Sigmoid colon (tissue), 7 donors: Measurements from ENCODE around the gene HTRA3. TPM values are rescaled to one million over a fixed set of nuclear protein-coding genes. Genes with fewer than 3 reads are reported as not detected.
A peak's percentile ranks its signal among the peaks of the same experiment; 100 is the strongest.

Source experiments
- DNase-seq: peaks from one replicate; pipeline ENCODE4 v3.0.0-alpha.2; 2019
- H3K27ac ChIP-seq, 4 donors: fragments of 200-600 bp; sonication (generic); one replicate each; pipeline ENCODE4 v1.5.1; 2016 to 2019; ENCODE audit warnings: mild to moderate bottlenecking in 1 of 4
- H3K27me3 ChIP-seq, 3 donors: fragments of 200-600 bp; sonication (generic); one replicate each; pipeline ENCODE4 v1.5.1; 2019; ENCODE audit warnings: mild to moderate bottlenecking in 1 of 3
- H3K36me3 ChIP-seq, 4 donors: fragments of 200-600 bp; sonication (generic); one replicate each; pipeline ENCODE4 v1.5.1; 2016 to 2019
- H3K4me1 ChIP-seq, 4 donors: fragments of 200-600 bp; sonication (generic); one replicate each; pipeline ENCODE4 v1.5.1; 2017 to 2019
- H3K4me3 ChIP-seq, 4 donors: fragments of 200-600 bp; sonication (generic); one replicate each; pipeline ENCODE4 v1.5.1; 2017 to 2019; ENCODE audit warnings: mild to moderate bottlenecking in 2 of 4, moderate library complexity in 1 of 4
- H3K9me3 ChIP-seq, 4 donors: fragments of 200-600 bp in 3 of 4; sonication (generic) in 3 of 4; one replicate each; pipeline versions ENCODE4 v1.5.1 to v1.6.1; 2013 to 2019
- EP300 ChIP-seq, 4 donors: sonication (generic); formaldehyde crosslinking; IDR thresholded peaks; one replicate each; pipeline ENCODE4 v1.6.1; 2017; ENCODE audit warnings: antibody characterized with exemption in 4 of 4
- POLR2A ChIP-seq, 2 donors: fragments of 450-650 bp; IDR thresholded peaks; one replicate each; pipeline ENCODE4 v1.6.1; 2016; ENCODE audit warnings: antibody characterized with exemption in 2 of 2, mild to moderate bottlenecking in 2 of 2, moderate library complexity in 2 of 2
- POLR2AphosphoS5 ChIP-seq, 4 donors: sonication (generic); formaldehyde crosslinking; IDR thresholded peaks; one replicate each; pipeline ENCODE4 v1.6.1; 2017; ENCODE audit warnings: antibody characterized with exemption in 4 of 4
- WGBS, 2 donors: extraction: QIAGEN DNeasy Blood & Tissue Kit; methylation state at CpG; one replicate each; pipeline ENCODE4 v1.1.7; 2013; 5-methylcytosine and 5-hydroxymethylcytosine counted together
- intact Hi-C: fragments of 100-400 bp; cut with DNase I; formaldehyde crosslinking; loops from one replicate; pipeline ENCODE4 v1.15.1; 2023
- polyA plus RNA-seq, 3 donors: library from polyadenylated mRNA; stranded (reverse); fragments of 200-250 nt; gene quantifications; one replicate each; pipeline ENCODE4 v1.2.3, GENCODE V29; 2013
- total RNA-seq, 4 donors: library from RNA; depleted of rRNA; stranded (reverse); fragments of >200 nt; gene quantifications; one replicate each; pipeline ENCODE4 v1.1.0, GENCODE V29; 2016
- TF ChIP-seq, protein P1 (sequence below), 4 experiments: fragments of 450-650 bp in 3 of 4; fragments of 200-600 bp in 1 of 4; IDR thresholded peaks; one replicate each; pipeline ENCODE4 v1.5.1; 2016 to 2019; ENCODE audit warnings: antibody characterized with exemption in 4 of 4, mild to moderate bottlenecking in 3 of 4, moderate library complexity in 2 of 4
- donor health status: healthy with polysubstance abuse.
- donor health status: Bipolar disorder and iron deficiency.
- donor health status: healthy.

Gene HTRA3
- total and polyA plus RNA-seq, 7 donors, result 1.2 to 49.6 (median 14.5) TPM

DNA sequence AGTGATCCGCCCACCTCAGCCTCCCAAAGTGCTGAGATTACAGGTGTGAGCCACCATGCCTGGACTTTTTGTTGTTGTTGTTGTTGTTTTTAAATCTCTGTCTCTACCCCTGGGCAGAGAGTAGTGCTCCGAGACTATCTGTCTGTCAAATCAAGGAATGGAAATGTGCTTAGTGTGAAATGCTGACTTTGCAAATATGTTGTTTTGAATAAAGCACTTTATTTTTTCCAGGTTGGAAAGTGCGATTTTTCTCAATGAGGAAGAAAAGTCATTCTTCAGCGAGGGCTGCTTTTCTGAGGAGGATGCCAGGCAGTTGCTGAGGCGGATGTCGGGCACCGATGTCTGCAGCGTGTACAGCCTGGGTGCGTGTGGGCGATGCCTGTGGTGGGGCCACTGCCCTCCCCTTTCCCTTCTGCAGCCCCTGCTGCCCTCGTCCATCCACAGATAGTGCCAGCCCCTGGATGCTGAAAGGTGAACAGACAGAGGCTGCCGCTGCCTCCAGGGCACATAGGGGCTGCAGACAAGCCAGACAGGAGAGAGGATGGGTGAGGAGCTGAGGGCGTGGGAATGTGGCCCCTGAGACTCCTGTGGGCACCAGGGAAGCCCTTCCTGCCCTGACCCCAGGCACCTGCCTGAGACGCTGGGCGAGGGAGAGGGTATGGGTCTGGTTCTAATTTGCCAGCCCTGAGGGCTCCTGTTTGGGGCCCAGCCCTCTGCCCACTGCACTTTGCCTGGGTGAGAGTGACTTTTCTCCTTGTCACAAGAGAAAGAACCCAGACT, 46.8 kb upstream of the HTRA3 start:
- Histone ChIP-seq H3K4me3 (no peak overlapping the region), H3K27me3 (no peaks in the 10 kb centered on the region), H3K9me3 (no peaks in the 10 kb centered on the region), H3K4me1 (peaks cover 0 to 1% (median 0%) of the 10 kb centered on the region in 4 donors), H3K36me3 (no peaks in the 10 kb centered on the region), H3K27ac (peak overlapping the region in 1 of 4 donors; percentile 51)
- no peak for TF ChIP-seq POLR2AphosphoS5 (IDR thresholded peaks at IDR 0.05)
- DNase-seq, result no peak
- intact Hi-C loops, result no loop called here
- 96% methylated on average over 15 of the region's 15 CpGs for WGBS, 2 donors

DNA sequence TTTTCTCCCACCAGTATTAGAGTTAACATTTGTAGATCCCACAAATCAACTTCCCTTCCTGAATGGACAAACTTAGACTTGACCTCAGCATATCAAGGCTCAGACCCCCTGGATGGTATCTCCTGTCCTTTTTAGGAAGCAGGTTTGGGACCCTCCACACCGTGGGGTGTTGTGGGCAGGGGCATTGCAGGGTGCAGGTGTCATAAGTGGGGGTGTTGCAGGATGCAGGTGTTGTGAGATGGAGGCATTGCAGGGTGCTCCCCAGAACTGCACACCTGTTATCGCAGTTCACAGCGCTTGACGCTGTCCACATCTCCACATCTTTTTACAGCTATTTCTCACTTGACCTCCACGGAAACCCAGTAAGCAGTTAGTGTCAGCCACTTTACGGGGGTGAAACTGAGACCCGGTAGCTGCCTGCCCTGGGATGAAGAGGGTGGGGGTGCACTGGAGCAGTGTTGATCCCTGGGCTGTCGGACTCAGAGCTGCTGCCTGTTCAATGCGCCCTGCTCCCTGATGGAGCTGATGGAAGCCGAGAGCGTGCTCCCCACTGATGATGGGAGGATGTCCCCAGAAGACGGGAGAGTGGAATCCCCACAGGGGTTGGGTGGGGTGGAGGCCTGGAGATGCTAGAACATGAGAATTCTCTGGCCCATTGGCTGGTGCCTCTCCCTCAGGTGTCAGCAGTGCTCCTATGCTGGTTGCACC, 45.1 kb upstream of the HTRA3 start:
- DNase-seq, result no peak
- Histone ChIP-seq H3K4me1 (peaks cover 0 to 14% (median 11%) of the 10 kb centered on the region in 4 donors), H3K27ac (no peak overlapping the region), H3K9me3 (no peaks in the 10 kb centered on the region), H3K27me3 (no peaks in the 10 kb centered on the region), H3K36me3 (no peaks in the 10 kb centered on the region), H3K4me3 (no peak overlapping the region)
- intact Hi-C loops, result no loop called here
- 80 to 90% methylated on average over 12 of the region's 12 CpGs for WGBS, 2 donors
- no peak for TF ChIP-seq POLR2AphosphoS5 (IDR thresholded peaks at IDR 0.05)
- no peak for TF ChIP-seq POLR2A (IDR thresholded peaks at IDR 0.05)
- no peak for TF ChIP-seq EP300 (IDR thresholded peaks at IDR 0.05)
- TF ChIP-seq, protein P1, sequence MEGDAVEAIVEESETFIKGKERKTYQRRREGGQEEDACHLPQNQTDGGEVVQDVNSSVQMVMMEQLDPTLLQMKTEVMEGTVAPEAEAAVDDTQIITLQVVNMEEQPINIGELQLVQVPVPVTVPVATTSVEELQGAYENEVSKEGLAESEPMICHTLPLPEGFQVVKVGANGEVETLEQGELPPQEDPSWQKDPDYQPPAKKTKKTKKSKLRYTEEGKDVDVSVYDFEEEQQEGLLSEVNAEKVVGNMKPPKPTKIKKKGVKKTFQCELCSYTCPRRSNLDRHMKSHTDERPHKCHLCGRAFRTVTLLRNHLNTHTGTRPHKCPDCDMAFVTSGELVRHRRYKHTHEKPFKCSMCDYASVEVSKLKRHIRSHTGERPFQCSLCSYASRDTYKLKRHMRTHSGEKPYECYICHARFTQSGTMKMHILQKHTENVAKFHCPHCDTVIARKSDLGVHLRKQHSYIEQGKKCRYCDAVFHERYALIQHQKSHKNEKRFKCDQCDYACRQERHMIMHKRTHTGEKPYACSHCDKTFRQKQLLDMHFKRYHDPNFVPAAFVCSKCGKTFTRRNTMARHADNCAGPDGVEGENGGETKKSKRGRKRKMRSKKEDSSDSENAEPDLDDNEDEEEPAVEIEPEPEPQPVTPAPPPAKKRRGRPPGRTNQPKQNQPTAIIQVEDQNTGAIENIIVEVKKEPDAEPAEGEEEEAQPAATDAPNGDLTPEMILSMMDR (IDR thresholded peaks at IDR 0.05), result no peak

DNA sequence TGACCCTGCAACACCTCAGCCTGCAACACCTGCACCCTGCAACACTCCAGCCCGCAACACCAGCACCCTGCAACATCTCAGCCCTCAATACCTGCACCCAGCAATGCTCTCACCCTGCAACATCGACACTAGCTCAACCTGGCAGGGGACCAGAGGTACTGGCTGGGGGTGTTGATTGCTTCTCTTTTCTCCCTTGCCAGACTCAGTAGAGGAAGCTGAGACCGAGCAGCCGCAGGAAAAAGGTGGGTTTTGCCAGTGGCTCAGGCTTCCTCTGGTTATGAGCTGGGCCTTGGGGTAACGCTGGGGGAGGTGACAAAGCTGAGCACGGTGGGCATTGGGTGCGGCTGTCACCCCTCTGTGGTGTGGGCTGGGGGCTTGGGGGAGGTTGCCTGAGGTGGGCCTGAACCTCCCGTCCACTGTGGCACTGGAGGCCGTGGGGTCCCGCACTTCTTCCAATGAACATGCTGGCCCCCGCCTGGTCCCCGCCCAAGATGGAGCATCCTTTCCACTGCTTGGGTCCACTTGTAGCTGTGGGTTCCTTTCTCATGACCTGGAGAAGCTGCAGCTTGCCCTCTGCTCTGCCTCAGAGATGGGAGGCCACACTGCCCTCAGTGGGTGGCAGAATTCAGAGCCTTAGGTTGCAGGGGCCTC, 44.5 kb upstream of the HTRA3 start:
- Histone ChIP-seq H3K4me3 (no peak overlapping the region), H3K4me1 (peaks cover 0 to 14% (median 11%) of the 10 kb centered on the region in 4 donors), H3K9me3 (no peaks in the 10 kb centered on the region), H3K36me3 (no peaks in the 10 kb centered on the region), H3K27ac (no peak overlapping the region), H3K27me3 (no peaks in the 10 kb centered on the region)
- intact Hi-C loops, result no loop called here
- TF ChIP-seq EP300 (IDR thresholded peaks at IDR 0.05), result no peak
- no peak for TF ChIP-seq POLR2AphosphoS5 (IDR thresholded peaks at IDR 0.05)
- TF ChIP-seq, protein P1 (IDR thresholded peaks at IDR 0.05), result no peak
- TF ChIP-seq POLR2A (IDR thresholded peaks at IDR 0.05), result no peak
- no peak for DNase-seq
- 61 to 91% methylated on average over 12 of the region's 12 CpGs for WGBS, 2 donors

DNA sequence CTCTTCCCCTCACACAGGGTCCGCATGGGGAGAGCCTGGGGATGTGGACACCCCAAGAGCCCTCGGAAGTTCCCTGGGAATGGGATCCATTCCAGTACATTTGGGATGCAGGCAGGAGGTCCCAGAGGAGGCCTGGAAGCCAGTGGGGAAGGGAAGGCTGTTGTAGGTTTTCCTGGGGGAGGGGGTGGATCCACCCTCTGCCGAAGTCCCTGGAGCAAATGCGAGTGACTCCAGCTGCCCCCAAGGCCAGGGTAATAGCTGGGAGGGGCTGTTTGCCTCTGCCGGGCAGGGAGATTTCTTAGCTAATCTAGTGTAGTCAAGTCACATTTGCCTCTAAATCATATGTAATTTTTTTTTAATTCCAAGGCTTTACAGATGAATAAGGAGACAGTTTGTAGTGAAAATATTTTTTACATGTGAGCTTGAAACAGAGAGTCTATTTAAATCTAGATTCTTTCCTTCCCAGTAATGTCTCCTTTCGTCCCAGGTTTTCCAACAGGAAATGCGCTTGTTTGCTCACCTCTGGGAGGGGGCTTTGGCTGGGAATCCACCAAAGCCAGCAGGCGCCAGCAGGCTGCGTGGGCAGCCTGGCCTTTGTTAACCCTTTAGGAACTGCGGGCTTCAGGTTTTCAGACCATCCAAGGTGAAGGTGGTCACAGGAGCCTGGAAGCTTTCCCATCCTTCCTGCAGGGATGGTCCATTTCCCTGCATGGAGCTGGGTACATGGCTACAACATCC, 43.7 kb upstream of the HTRA3 start:
- no peak for TF ChIP-seq POLR2AphosphoS5 (IDR thresholded peaks at IDR 0.05)
- TF ChIP-seq EP300 (IDR thresholded peaks at IDR 0.05), result no peak
- TF ChIP-seq POLR2A (IDR thresholded peaks at IDR 0.05), result no peak
- TF ChIP-seq, protein P1 (IDR thresholded peaks at IDR 0.05), result no peak
- Histone ChIP-seq H3K36me3 (no peaks in the 10 kb centered on the region), H3K4me3 (no peak overlapping the region), H3K9me3 (no peaks in the 10 kb centered on the region), H3K27ac (no peak overlapping the region), H3K27me3 (no peaks in the 10 kb centered on the region), H3K4me1 (peaks cover 0 to 14% (median 11%) of the 10 kb centered on the region in 4 donors)
- intact Hi-C loops, result no loop called here
- DNase-seq, result no peak
- WGBS, 2 donors, result 37 to 65% methylated on average over 10 of the region's 10 CpGs
